SIG-M5 treated with dmso at 0.1 percent for 504 hours (cell line): ENCODE measurements around the gene CCDC171.
"Not testable (repeated sequence)": the region's sequence is repeated elsewhere in the genome, so short reads cannot be mapped to it uniquely, and the experiment has no call there.

Experiments used
- DNase-seq: peaks from one replicate; lab custom pipeline; 2025; ENCODE audit not compliant: unreplicated experiment; lab: John Stamatoyannopoulos, UW

Gene CCDC171

DNA sequence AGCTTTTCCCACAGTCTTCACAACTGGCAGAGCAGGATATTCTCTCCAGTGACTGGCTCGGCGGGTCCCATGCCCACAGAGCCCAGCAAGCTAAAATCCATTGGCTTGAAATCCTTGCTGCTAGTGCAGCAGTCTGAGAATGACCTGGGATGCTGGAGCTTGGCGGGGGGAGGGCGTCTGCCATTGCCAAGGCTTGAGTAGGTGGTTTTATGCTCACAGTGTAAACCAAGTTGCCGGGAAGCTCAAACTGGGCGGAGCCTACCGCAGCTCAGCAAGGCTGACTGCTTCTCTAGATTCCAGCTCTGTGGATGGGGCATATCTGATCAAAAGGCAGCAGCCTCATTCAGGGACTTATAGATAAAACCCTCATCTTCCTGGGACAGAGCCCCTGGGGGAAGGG lies 194.1 kb downstream of the CCDC171 start:
- no peak for DNase-seq

DNA sequence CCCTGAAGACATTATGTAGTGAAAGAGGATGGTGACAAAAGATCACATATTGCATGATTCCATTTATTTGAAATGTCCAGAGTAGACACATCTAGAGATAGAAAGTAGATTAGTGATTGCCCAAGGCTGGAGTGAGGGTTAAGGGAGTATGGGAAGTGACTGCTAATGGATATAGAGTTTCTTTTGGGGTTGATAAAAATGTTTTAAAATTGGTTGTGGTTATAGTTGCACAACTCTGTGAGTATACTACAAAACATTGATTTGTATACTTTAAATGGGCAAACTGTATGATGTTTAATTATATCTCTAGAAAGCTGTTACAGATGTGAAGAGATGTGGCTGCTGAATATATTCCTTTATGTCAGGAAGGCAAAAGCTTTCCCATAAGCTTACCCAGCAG lies 202.8 kb downstream of the CCDC171 start:
- no peak for DNase-seq

DNA sequence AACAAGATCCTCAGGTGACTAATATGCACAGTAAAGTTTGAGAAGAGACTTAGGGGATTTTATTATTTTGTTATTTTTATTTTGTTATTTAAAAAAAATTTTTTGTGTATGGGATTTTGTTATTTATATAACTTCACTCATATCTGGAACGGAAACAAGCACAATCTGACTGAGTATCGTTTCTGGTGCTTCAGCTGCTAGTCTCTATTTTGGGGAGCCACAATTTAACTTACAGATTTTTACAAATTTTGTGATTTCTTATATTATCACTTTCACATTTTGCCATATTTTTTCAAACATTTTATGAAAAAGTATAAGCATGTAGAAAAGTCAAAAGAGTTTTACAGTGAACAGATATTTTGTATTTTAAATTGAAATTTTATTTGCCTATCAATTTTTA lies 208.7 kb downstream of the CCDC171 start:
- DNase-seq: no peak

DNA sequence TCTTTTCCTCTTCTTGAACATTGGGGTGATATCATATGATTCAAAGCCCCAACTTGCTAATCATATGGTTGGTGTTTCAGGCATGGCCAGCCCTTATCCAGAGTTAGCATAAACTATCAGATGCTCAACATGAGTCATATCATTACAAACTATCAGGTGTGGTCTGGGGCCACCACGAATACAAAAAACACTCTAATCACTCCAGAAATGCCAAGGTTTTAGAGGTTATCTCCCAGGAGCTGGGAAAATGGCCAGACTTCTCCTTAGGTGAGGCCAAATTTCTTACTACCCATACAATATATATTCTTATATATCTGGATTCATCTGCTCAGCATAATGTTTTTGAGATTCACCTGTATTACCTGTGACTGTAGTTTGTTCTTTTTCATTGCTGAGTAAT lies 210.5 kb downstream of the CCDC171 start:
- DNase-seq: no peak

DNA sequence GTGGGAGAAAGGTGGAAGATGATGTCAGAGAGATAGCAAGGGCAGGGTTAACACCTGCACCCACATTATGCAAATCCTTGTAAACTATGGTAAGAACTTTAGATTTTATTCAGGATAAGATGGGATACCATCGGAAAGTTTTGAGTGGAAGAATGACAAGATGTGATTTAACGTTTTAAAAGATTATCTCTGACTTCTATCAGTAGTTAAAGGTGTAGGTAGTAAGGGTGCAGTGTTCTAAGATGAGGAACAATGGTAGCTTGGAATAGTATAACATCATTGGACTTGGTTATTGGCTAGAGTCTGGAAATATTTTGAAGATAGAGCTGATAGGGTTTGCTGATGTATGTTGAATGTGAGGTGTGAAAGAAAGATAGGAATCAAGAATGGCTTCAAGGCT lies 211.3 kb downstream of the CCDC171 start:
- DNase-seq: no peak

DNA sequence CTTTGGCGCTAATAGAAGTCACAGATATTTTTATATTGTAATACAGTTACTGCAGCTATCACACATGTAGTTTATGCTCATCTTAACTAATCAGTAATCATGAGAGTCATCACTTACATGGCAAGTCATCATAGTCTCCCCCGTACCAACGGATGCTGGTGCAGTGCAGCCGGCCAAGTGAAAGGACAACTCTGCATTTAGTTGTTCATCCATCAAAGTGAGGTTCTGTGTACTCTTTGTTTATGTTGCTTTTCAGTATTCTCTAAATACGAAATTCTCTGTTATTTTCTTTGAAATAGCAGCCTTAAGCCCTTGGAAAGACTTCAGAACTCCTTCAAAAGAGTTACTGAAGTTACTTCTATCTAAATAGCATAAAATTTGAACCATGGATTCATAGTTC lies 216.7 kb downstream of the CCDC171 start:
- no peak for DNase-seq

DNA sequence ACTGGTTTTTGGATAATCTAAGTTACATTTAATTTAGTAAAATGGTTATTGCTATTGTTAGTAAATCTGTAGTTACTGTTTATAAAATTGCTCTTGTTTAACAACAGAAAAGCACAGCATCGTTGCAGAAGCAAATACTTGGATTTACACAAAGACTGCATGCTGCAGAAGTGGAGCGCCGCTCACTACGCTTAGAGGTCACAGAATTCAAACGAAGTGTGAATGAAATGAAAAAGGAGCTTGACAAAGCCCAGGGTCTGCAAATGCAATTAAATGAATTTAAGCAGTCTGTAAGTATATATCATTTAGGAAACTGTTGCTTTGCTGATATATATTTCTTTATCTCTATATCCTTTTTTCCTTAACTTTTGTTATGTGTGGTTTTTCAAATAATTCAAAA lies 226.0 kb downstream of the CCDC171 start:
- no peak for DNase-seq

DNA sequence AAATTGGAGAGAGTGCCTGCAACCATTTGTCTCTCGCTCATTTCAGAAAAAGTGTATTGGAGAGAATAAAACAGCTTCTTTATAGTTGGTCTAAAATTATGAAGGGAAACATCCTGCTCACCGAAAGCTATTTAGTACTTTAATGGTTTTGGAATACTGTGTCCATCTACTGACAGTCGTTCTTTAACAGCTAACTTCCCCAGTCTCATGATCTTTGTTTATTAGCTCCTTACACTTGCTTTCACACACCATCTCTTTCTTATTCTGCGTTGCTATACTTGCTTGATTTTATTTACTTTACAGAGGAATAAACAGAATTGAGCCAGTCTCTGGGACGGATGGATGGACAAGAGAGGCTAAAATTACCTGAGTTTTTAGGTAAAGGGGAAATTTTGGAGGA lies 229.3 kb downstream of the CCDC171 start:
- no peak for DNase-seq

DNA sequence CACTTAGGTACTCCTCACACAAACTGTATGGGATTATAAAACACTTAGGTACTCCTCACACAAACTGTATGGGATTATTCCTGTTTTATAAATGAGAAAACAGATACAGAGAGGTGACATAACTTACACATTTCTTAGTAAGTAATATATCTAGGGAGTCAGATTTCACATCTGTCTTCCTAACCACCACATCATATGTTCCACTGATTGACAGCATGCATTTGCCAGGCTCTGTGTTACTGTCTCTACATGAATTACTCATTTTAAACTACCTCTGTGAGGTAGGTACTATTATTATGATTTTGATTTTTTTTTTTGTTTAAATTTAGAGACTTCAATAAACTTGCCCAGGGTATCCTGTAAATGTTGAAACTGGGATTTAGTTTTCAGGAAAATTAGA lies 232.7 kb downstream of the CCDC171 start:
- DNase-seq: no peak

DNA sequence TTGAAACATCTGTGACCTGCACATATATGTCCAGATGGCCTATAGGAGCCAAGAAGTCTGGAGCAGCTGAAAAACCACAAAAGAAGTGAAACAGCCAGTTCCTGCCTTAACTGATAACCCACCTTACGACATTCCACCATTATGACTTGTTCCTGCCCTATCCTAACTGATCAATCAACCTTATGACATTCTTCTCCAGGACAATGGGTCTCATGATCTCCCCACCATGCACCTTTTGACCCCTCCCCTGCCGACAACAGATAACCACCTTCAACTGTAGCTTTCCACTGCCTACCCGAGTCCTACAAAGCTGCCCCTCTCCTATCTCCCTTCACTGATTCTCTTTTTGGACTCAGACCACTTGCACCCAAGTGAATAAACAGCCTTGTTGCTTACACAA lies 233.8 kb downstream of the CCDC171 start:
- no peak for DNase-seq

DNA sequence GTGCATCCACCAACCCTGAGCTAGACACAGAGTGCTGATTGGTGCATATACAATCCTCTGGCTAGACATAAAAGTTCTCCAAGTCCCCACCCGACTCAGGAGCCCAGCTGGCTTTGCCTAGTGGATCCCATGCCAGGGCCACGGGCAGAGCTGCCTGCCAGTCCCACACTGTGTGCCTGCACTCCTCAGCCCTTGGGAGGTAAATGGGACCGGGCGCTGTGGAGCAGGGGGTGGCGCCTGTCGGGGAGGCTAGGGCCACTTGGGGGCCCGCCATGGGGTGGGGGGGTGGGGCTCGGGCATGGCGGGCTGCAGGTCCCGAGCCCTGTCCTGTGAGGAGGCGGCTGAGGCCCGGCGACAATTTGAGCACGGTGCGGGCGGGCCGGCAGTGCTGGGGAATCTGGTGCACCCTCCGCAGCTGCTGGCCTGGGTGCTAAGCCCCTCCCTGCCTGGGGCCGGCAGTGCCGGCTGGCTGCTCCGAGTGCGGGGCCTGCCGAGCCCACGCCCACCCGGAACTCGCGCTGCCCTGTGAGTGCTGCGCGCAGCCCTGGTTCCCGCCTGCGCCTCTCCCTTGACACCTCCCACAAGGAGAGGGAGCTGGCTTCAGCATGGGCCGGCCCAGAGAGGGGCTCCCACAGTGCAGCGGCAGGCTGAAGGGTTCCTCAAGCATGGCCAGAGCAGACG lies 257.5 kb downstream of the CCDC171 start:
- not testable (repeated sequence) for DNase-seq

DNA sequence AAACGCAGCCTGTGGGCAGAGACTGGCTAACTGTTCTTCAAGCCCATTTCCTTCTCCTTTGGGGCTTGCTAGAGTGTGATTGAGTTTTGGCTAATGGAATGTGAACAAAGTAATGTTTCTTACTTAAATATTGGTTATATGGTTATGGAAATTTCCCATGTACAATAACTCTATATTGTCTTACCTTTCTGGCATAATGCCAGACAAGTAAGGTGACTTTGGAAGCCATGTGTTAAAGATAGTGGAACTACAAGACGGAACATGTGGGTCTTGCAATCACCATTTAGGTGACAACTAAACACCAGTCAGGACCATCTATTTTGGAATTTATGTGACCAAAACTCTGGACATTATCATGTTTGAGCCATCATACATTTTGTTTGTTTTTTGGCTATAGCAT lies 260.2 kb downstream of the CCDC171 start:
- no peak for DNase-seq

DNA sequence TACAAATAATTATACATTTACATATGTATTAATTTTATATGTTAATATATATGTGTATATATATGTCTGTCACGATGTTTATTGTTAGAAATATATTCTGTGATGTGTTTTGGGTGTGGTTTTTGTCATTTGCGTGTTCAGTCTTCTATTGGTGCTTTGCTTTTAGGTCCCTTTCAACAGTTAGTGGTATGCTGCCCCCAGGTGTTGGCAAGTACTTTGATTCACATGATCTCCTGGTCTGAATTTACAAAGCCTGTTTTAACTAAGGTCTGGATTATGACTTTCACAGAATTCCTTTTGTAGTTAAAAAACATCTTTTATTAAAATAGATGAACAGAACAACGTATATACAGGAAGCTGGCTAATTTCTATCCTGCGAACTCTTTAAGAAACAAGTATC lies 271.5 kb downstream of the CCDC171 start:
- DNase-seq: no peak

DNA sequence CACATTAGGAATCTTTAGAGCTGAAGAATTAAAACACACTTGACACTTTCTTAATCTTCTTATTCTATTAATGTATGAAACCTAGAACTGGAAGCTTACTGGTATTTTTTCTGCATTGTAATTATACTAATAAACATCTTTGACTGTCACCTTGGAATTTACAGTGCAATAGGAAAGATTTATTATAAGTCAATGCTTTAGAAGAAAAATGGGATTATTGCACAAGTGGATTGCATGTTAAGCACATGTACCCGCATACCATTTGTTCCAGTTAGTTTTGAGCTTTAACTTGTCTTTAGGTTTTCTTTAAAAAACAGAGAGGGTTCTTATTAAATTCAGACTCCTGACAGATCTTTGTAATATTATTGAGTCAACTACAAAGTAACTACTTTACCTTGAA lies 278.5 kb downstream of the CCDC171 start:
- DNase-seq: no peak

DNA sequence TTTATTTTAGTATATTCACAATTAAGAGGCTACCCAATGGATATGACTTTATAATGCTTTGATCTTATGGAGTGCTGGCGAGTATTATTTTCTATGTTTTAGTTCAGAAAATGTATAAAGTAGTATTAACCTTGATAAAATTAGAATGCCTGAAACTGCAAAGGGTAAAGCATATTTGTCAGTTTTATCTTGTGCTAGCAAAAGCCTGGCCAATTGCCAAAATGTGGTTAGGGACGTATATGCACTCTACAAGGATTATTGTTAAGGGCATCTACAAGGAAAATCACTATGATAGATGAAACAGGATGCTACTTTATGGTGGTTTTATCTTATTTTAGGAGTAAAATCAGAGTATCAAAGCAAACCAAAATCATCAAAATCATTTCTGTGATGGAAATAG lies 281.7 kb downstream of the CCDC171 start:
- no peak for DNase-seq

DNA sequence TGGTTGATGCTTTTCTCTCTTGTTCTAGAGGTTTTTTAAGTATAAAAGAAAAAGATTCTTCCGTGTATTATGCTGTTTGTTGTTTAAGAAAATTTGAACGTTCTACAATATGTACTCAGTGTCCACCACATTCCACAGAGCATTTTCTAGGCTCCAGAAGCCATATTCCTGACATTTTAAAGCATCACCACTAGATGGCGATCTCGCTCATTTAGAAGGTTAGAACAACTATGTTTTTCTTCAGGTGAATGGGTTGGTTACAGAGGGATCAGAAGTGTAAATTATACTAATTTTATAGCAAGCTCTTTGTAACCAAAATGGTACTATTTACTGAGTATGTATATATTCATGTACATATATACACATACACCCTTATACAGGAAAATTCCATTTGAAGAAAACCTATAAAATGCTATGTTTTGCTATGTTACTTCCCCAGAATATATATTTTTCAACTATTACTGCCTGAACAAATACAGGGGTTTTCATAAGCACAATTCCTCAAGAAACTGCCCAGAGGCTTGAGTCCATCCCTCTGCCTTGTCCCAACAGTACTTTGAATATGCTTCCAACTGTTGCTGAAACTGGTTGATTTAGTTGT lies 284.3 kb downstream of the CCDC171 start:
- DNase-seq: peak; percentile 48

DNA sequence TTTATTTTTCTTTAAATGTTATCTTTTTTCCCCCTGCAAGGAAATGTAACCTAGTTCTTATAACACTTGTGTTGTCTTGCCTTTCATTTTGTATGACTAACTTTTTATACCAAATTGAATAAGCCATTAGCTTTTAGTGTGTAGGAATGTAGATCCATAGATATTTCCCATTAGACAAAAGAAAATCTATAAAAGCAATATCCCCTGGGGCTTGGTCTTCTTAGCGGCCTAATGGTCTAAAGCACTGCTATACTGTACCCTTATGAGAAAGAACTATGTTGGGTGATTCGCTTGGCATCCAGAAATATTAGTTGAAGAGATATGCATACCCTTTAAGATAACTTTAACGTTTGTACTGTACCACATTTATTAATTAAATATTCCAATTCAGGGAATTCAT lies 289.2 kb downstream of the CCDC171 start:
- no peak for DNase-seq

DNA sequence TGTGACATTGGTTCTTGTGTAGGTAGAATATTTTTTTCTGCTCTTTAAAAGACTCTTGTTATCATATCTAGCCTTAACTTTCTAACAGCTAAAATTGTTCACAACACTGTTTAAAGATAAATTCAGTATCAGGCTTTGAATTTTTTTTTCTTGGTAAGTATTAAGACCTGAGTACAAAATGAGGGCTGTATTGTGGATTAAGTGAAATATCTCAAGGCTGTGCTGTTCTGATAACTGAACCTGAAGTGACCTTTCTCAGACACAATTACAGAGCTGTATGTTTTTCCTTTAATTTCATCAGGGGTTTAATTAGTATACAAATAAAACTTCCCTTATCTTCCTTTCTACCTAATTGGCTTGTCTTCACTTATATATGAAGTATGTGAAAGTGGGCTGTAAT lies 290.5 kb downstream of the CCDC171 start:
- no peak for DNase-seq

DNA sequence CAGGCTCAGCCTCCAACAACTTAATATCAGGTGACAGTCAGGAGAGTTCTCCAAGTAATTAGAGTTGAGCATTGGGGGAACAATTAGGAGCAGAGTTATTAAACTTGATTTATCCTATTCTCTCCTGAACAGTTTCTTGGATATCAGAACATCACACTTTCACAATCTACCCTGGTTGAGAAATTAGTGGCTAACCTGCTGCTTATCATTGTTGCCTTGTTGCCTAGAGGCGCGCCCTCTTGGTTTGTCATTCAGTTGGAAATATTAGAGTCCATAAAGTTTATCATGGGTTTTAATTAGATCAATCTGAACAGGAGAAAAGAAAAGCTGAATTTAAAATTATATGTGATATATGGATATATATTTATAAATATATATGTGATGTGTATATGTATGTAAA lies 291.1 kb downstream of the CCDC171 start:
- no peak for DNase-seq

DNA sequence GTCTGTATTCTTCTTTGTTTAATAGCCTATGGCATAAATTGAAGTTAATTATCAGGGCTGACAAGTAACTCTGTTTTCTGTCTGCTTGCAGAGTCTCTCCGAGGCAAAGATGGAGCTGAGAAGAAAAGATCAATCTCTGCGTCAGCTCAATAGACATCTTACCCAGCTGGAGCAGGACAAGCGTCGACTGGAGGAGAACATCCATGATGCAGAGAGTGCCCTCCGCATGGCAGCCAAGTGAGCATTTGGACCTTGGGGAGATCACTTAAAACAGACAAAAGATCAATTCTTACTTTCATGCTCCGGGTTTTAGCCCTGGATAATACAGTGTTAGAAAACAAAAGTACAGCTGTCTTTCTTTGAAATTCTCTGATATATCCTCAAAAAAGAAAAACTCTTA lies 293.8 kb downstream of the CCDC171 start:
- DNase-seq: no peak

DNA sequence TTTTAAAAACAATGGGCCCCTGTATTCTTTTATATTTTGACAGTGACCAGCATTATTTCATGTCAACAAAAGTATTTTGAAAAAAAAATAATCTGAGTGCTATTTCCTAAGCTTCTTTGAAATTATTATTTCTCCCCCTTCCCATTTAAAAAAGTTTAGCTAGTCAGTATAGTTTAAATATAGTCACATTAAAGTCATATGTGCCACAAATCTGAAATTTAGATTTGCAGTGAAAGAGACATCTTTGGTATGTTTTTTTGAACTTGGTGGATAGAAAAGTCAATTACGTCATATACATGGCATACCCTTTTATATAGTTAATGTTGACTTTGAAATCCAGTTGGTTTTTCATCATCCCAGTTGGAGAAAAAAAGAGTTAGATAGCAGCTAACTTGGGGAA lies 297.0 kb downstream of the CCDC171 start:
- DNase-seq: no peak

DNA sequence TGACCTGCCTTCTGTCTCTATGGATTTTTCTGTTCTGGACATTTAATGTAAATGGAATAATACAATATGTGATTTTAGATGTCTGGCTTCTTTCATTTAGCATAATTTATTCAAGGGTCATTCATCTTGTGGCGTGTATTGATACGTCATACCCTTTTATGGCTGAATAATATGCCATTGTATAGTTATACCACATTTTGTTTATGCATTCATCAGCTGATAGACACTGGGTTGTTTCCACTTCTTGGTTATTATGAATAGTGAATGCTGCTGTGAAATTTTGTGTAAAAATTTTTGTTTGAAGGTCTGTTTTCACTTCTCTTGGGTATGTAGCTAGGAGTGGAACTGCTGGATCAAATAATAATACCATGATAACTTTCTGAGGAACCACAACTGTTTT lies 298.9 kb downstream of the CCDC171 start:
- no peak for DNase-seq

DNA sequence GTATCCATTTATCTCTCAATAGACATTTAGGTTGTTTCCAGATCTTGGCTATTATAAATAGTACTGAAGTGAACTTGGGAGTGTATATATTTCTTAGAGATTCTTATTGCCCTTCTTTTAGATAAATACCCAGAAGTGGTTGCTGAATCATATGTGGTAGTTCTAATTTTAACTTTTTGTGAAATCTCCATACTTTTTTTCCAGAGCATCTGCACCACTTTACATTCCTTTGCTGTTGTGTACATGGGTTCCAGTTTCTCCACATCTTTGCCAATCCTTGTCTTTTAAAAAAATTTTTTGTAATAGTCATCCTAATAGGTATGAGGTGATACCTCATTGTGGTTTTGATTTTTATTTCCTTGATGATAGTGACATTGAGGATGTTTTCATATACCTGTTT lies 303.7 kb downstream of the CCDC171 start:
- DNase-seq: no peak
